HL-60 (cell line): Measurements from ENCODE around the gene CTNNAL1.

Source experiments
- GABPA ChIP-seq: IDR thresholded peaks from 2 replicates; pipeline ENCODE4 v1.6.1; 2012; ENCODE audit warnings: low read depth
- POLR2AphosphoS5 ChIP-seq: IDR thresholded peaks from 2 replicates; pipeline ENCODE4 v1.6.1; 2012; ENCODE audit warnings: low read depth
- REST ChIP-seq: IDR thresholded peaks from 2 replicates; pipeline ENCODE4 v1.6.1; 2012; ENCODE audit warnings: low read depth; ENCODE audit not compliant: insufficient replicate concordance
- SPI1 ChIP-seq: IDR thresholded peaks from 2 replicates; pipeline ENCODE4 v1.6.1; 2012; ENCODE audit warnings: low read depth, mild to moderate bottlenecking, borderline replicate concordance
- TF ChIP-seq, protein P1 (sequence below): IDR thresholded peaks from one replicate; pipeline ENCODE4 v1.5.1; 2011; ENCODE audit warnings: low read length, control low read depth, inconsistent platforms; ENCODE audit not compliant: insufficient read depth

- TF ChIP-seq, protein P1, sequence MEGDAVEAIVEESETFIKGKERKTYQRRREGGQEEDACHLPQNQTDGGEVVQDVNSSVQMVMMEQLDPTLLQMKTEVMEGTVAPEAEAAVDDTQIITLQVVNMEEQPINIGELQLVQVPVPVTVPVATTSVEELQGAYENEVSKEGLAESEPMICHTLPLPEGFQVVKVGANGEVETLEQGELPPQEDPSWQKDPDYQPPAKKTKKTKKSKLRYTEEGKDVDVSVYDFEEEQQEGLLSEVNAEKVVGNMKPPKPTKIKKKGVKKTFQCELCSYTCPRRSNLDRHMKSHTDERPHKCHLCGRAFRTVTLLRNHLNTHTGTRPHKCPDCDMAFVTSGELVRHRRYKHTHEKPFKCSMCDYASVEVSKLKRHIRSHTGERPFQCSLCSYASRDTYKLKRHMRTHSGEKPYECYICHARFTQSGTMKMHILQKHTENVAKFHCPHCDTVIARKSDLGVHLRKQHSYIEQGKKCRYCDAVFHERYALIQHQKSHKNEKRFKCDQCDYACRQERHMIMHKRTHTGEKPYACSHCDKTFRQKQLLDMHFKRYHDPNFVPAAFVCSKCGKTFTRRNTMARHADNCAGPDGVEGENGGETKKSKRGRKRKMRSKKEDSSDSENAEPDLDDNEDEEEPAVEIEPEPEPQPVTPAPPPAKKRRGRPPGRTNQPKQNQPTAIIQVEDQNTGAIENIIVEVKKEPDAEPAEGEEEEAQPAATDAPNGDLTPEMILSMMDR, result no peak
- no peak for TF ChIP-seq GABPA
- TF ChIP-seq POLR2AphosphoS5, result no peak
- no peak for TF ChIP-seq REST
- no peak for TF ChIP-seq SPI1
These were observed 27.3 kb upstream of the CTNNAL1 start for GRCh38 chr9:109040571-109040970.
